ENCODE data around the gene PRKAG2. TPM values are rescaled to one million over a fixed set of nuclear protein-coding genes. Genes with fewer than 3 reads are reported as not detected.

Gene PRKAG2
- total and polyA plus RNA-seq, 4 donors, result 3.6 to 25.1 (median 16.8) TPM

DNA sequence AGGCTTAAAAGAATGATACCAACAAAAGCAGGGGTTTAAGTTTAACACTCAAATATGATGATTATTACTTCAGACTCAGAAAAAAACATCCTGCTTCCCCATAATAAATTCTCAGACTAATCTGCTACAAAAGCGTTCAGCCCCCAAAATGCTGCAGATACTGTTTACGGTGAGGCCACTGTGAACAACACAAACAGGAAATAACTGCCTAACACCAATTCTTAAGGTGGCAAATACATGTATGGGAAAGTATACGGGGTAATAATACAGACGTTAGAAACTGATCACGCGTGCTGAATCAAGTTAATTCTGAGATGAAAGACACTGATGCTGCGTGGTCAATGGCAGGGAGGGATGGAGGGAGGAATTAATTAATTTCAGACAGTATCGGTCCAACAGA, 295.2 kb downstream of the PRKAG2 start:
- no peaks in the 10 kb centered on the region for H3K27me3 ChIP-seq (ENCODE audit: control insufficient read depth in 4 of 4, insufficient read depth in 4 of 4, low read length in 3 of 4)

GRCh38 chr7:151579644-151580043, 297.3 kb downstream of the PRKAG2 start:
- Histone ChIP-seq H3K9me3 (ENCODE audit: control insufficient read depth in 4 of 4, low read length in 3 of 4) (peaks cover 0 to 4% (median 0%) of the 10 kb centered on the region in 4 donors), H3K4me1 (ENCODE audit: control insufficient read depth in 4 of 4, insufficient read depth in 4 of 4, low read length in 3 of 4) (no peaks in the 10 kb centered on the region), H3K36me3 (ENCODE audit: control insufficient read depth in 4 of 4, insufficient read depth in 3 of 4, low read depth in 1 of 4, low read length in 3 of 4) (peaks cover 0 to 11% (median 6%) of the 10 kb centered on the region in 4 donors), H3K4me3 (ENCODE audit: low read depth in 1 of 3, low read length in 3 of 3) (no peak overlapping the region), H3K27me3 (ENCODE audit: control insufficient read depth in 4 of 4, insufficient read depth in 4 of 4, low read length in 3 of 4) (no peaks in the 10 kb centered on the region), H3K27ac (ENCODE audit: low read depth in 1 of 2, low read length in 2 of 2) (no peak overlapping the region), H3K9ac (ENCODE audit: low read depth in 1 of 2, low read length in 2 of 2) (no peak overlapping the region)
- no peak for DNase-seq (ENCODE audit: low spot score)
- TF ChIP-seq EGR1 (IDR thresholded peaks at IDR 0.05; ENCODE audit: low read depth in 2 of 2) (no peak), RXRA (IDR thresholded peaks at IDR 0.05) (no peak), ZBTB33 (IDR thresholded peaks at IDR 0.05) (no peak), HNF4G (IDR thresholded peaks at IDR 0.05) (no peak), CTCF (IDR thresholded peaks at IDR 0.05; ENCODE audit: low read depth, low read length, missing input control) (no peak), ATF3 (IDR thresholded peaks at IDR 0.05) (no peak), RAD21 (IDR thresholded peaks at IDR 0.05) (no peak), JUND (IDR thresholded peaks at IDR 0.05) (no peak), SP1 (IDR thresholded peaks at IDR 0.05) (no peak), FOXA1 (IDR thresholded peaks at IDR 0.05) (no peak), TAF1 (conservative IDR thresholded peaks at IDR 0.05) (no peak), NR2F2 (IDR thresholded peaks at IDR 0.05) (no peak), GABPA (IDR thresholded peaks at IDR 0.05 in 1 of 2, conservative IDR thresholded peaks at IDR 0.05 in 1 of 2) (no peak), MAX (IDR thresholded peaks at IDR 0.05) (no peak)
- TF ChIP-seq, protein P1, sequence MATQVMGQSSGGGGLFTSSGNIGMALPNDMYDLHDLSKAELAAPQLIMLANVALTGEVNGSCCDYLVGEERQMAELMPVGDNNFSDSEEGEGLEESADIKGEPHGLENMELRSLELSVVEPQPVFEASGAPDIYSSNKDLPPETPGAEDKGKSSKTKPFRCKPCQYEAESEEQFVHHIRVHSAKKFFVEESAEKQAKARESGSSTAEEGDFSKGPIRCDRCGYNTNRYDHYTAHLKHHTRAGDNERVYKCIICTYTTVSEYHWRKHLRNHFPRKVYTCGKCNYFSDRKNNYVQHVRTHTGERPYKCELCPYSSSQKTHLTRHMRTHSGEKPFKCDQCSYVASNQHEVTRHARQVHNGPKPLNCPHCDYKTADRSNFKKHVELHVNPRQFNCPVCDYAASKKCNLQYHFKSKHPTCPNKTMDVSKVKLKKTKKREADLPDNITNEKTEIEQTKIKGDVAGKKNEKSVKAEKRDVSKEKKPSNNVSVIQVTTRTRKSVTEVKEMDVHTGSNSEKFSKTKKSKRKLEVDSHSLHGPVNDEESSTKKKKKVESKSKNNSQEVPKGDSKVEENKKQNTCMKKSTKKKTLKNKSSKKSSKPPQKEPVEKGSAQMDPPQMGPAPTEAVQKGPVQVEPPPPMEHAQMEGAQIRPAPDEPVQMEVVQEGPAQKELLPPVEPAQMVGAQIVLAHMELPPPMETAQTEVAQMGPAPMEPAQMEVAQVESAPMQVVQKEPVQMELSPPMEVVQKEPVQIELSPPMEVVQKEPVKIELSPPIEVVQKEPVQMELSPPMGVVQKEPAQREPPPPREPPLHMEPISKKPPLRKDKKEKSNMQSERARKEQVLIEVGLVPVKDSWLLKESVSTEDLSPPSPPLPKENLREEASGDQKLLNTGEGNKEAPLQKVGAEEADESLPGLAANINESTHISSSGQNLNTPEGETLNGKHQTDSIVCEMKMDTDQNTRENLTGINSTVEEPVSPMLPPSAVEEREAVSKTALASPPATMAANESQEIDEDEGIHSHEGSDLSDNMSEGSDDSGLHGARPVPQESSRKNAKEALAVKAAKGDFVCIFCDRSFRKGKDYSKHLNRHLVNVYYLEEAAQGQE (IDR thresholded peaks at IDR 0.05), result no peak
- 99% methylated on average over 2 of the region's 2 CpGs for WGBS

More for the DNA sequence above, 295.2 kb downstream of the PRKAG2 start:
- no peak overlapping the region for H3K27ac ChIP-seq (ENCODE audit: low read depth in 1 of 2, low read length in 2 of 2)
- WGBS, result 96% methylated on average over 8 of the region's 8 CpGs
- H3K4me3 ChIP-seq (ENCODE audit: low read depth in 1 of 3, low read length in 3 of 3), result no peak overlapping the region
- no peaks in the 10 kb centered on the region for H3K4me1 ChIP-seq (ENCODE audit: control insufficient read depth in 4 of 4, insufficient read depth in 4 of 4, low read length in 3 of 4)
- no peak overlapping the region for H3K9ac ChIP-seq (ENCODE audit: low read depth in 1 of 2, low read length in 2 of 2)
- H3K9me3 ChIP-seq (ENCODE audit: control insufficient read depth in 4 of 4, low read length in 3 of 4), result peaks cover 0 to 4% (median 0%) of the 10 kb centered on the region in 4 donors
- no peak for DNase-seq (ENCODE audit: low spot score)
- no peak for TF ChIP-seq HNF4A (conservative IDR thresholded peaks at IDR 0.05)
- TF ChIP-seq FOXA1 (IDR thresholded peaks at IDR 0.05), result no peak
- peaks cover 0 to 10% (median 7%) of the 10 kb centered on the region in 4 donors for H3K36me3 ChIP-seq (ENCODE audit: control insufficient read depth in 4 of 4, insufficient read depth in 3 of 4, low read depth in 1 of 4, low read length in 3 of 4)
